ENCODE data around the gene JAKMIP1.

JAKMIP1 gene

GRCh38 chr4:6119507-6120020 lies 80.8 kb downstream of the JAKMIP1 start:
- DNase-seq (ENCODE audit: low read depth, low spot score) = no peak

DNA sequence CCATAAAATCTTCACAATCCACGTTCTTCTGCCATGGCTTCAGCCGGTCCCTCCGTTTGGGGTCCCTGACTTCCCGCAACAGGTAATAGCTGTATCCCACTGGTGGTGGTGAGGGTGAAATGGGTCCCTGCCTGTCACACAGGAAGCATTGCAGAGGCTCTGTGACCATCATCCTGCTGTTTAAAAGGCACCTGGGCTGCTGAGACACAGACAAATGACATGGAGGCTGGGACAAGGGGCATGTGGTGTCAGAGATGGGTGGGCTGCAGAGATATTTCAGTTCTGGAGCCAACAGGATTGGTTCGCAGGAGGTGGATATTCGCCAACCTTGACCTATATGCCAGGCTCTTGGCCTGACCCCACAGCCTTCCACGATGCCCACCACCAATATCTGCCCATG lies 82.1 kb downstream of the JAKMIP1 start:
- no peak for DNase-seq (ENCODE audit: low read depth, low spot score)

GRCh38 chr4:6116696-6117285 lies 83.6 kb downstream of the JAKMIP1 start:
- DNase-seq (ENCODE audit: low read depth, low spot score) = no peak

GRCh38 chr4:6115746-6116586 lies 84.4 kb downstream of the JAKMIP1 start:
- no peak for DNase-seq (ENCODE audit: low read depth, low spot score)

GRCh38 chr4:6115342-6115741 lies 85.0 kb downstream of the JAKMIP1 start:
- no peak for DNase-seq (ENCODE audit: low read depth, low spot score)

DNA sequence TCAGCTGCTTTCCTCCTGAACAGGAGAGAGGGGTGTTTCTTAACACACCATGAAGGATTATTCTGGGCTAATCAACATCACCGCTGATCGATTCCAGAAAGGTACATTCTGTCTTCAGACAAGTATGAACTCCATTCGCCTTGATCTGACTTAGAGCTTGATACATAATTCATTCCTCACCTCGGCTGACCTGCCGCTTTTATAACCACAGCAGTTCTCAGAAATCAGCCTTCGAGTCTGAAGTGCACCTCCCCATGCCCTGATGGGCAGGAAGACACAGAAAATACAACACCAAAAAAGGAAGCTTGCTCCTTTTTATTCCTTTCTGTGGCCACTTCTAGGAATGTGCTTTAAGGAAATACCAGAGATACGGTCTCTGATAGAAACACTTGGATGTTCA lies 85.7 kb downstream of the JAKMIP1 start:
- DNase-seq (ENCODE audit: low read depth, low spot score) = no peak

- no peak for DNase-seq (ENCODE audit: low read depth, low spot score)
Observed at GRCh38 chr4:6114181-6114580, 86.2 kb downstream of the JAKMIP1 start.

DNA sequence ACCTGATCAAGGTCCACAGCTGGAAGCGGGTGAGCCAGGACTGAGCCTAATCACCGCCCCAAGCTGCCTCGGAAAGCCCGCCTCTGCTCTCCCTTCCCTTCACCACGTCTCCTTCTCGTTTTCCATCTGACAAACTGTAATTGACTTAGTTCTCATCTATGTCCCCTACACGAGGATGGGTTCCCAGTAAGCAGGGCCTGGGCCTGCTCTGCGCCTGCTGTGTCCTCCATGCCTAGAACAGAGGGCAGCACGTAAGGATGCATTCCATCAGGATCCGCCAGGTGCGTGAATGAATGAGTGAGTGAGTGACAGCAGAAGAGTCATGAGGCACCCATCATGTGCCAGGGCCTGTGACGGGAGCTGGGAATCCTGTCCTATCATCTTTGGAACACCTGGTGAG lies 86.7 kb downstream of the JAKMIP1 start:
- DNase-seq (ENCODE audit: low read depth, low spot score) = no peak

- DNase-seq (ENCODE audit: low read depth, low spot score) = no peak
Observed at GRCh38 chr4:6112606-6113290, 87.6 kb downstream of the JAKMIP1 start.

- no peak for DNase-seq (ENCODE audit: low read depth, low spot score)
Observed at GRCh38 chr4:6111354-6111960, 88.9 kb downstream of the JAKMIP1 start.

DNA sequence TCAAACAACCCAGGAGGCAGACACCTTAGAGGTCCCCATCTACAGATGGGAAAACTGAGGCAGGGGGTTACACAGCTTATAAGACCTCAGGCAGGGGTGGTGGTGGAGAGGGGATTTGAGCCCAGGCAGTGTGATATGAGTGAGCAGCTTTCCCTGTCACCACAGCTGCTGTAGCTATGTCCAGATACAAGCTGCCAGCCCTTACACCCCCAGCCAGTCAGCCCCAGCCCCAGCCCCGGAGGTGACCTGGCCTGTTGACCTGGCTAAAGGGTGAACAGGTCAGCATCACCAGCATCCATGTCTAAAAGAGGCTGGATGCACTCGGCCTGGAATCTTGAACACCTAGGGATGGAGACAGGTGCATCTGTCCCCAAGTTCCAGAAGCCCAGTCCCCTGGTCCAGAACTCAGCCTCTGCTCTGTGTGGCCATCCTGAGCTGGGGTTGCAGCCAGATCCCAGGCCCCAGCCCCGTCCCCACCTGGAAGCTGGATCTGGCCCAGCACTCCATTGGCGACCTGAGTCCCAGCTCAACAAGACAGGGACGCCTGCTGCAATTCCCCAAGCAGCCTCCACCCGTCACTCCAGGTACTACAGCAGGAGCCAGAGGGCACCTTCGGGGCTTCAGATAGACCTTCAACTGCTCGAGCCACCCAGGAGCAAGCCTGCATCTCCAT lies 89.5 kb downstream of the JAKMIP1 start:
- DNase-seq (ENCODE audit: low read depth, low spot score) = no peak

DNA sequence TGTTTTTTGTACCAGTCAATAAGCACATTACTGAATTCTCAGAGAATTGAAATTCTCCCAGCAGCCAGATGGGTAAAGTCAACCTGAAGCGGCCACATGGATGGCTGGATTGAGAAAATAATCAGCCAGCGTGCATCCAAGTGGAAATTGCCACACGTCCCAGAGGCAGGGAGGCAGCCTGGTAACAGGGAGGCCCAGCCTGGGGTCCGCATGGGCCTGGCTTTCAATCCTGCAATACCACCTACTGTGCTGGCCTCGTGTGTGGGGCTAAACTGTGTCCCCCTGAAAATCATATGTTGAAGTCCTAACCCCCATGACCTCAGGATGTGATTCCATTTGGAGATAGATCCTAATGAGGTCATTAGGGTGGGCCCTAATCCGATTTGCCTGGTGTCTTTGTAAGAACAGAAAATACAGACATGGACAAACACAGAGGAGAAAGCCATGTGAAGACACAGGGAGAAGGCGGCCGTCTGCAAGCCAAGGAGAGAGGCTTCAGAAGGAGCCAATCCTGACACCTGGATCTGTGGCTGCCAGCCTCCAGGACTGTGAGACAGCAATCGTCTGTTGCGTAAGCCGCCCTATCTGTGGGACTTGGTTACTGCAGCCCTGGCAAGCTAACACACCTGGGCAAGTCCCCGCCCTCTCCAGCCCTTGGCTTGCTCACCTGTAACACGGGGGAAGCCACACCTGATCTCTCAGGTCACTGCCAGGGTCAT lies 90.3 kb downstream of the JAKMIP1 start:
- DNase-seq (ENCODE audit: low read depth, low spot score) = no peak

DNA sequence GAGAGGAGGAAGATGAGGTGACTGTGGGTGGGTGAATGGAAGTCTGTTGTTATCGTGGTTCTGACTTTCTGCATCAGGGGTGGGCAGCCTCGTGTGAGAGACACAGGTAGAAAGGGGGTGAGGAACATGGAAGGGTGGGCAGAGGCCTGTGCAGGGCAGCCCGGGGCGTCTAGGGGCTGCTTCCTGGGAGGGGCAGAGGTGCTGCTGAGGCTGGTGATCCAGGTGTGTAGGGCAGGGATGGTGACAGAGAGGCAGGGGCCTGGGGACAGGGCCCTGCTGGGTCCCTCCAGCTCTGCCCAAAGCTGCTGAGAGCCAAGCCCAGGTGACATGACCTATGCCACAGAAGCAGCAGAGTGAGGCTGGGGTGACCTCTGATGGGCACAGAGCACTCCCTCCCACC lies 92.5 kb downstream of the JAKMIP1 start:
- DNase-seq (ENCODE audit: low read depth, low spot score) = no peak

- no peak for DNase-seq (ENCODE audit: low read depth, low spot score)
Observed at GRCh38 chr4:6107114-6107791, 93.1 kb downstream of the JAKMIP1 start.

DNA sequence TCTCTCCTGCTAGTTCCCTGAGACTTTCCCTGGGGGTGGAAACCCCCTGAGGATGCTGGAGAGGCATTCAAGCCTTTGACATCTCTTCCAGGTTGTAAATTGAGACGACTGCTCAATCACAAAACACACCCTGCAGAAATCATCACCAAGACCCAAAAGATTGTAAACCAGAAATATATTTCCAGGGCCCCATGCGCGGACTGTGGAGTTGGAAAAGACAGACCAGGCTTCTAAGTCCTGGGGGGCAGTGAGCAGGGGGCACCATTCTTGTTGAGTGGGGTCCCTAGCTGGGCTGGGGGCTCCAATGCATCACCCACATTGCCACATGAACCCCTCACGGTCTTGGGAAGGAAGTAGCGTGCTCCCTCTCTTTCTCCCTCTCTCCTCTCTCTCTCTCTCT lies 94.2 kb downstream of the JAKMIP1 start:
- no peak for DNase-seq (ENCODE audit: low read depth, low spot score)

- DNase-seq (ENCODE audit: low read depth, low spot score) = no peak
Observed at GRCh38 chr4:6105311-6105911, 94.9 kb downstream of the JAKMIP1 start.

DNA sequence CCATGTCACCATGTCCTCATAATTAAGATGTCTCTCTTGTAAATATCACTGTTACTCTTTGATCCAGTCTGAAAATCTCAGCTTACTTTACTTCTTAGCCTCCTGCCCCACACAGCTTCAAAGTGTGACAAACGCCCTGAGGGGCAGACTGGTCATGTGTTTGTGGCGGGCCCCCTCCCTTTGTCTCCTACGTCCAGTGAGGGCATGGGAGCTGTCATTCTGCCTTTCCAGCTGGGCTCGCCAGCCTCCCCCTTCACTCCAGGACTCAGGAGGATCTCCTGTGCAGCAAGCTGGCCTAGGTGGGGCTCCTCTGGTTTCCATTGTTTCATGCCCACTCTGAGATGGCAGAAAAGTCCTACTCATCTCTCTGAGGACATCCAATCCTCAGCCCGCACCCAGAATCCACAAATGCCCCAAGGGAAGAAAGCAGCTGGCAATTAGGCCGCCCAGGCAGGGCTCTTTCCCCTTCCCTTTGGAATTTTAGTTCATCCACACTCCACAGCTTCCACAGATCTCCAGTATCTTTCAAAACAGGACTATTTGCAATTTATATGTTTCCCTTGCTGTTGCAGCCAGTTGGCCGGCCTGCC lies 95.7 kb downstream of the JAKMIP1 start:
- no peak for DNase-seq (ENCODE audit: low read depth, low spot score)

GRCh38 chr4:6097581-6097980 lies 102.8 kb downstream of the JAKMIP1 start:
- DNase-seq (ENCODE audit: low read depth, low spot score) = no peak

GRCh38 chr4:6095897-6096296 lies 104.5 kb downstream of the JAKMIP1 start:
- no peak for DNase-seq (ENCODE audit: low read depth, low spot score)

All from activated CD4-positive, CD25-positive, alpha-beta regulatory T cell treated with anti-CD3 and anti-CD28 coated beads, Interleukin-2, amount 50 U/mL, for 16 hours (primary cell).